ENCODE results near the gene GTF2F2. TPM values are rescaled to one million over a fixed set of nuclear protein-coding genes. Genes with fewer than 3 reads are reported as not detected.

GTF2F2 gene
- total RNA-seq, 1 experiment from 2014 or later, result 33.8 TPM

- Mint-ChIP-seq H3K4me1 (peaks cover 48% of the 10 kb centered on the region), H3K9me3 (no peaks in the 10 kb centered on the region), H3K27me3 (ENCODE audit: low read depth) (peaks cover 2% of the 10 kb centered on the region; the same call in 1 of the 2 replicates), H3K4me3 (no peak overlapping the region), H3K36me3 (no peaks in the 10 kb centered on the region), H3K27ac (no peak overlapping the region)
- TF ChIP-seq ZNF232 (CRISPR knock-in tag; IDR thresholded peaks at IDR 0.05) (no peak), HMGA2 (CRISPR knock-in tag; IDR thresholded peaks at IDR 0.05) (no peak), MXD4 (CRISPR knock-in tag; IDR thresholded peaks at IDR 0.05; ENCODE audit: borderline replicate concordance) (no peak), ZNF138 (CRISPR knock-in tag; conservative IDR thresholded peaks at IDR 0.05) (no peak), STAT6 (CRISPR knock-in tag; conservative IDR thresholded peaks at IDR 0.05; ENCODE audit: low read depth) (no peak), MYBL2 (CRISPR knock-in tag; IDR thresholded peaks at IDR 0.05) (no peak), HMGXB4 (CRISPR knock-in tag; IDR thresholded peaks at IDR 0.05) (no peak), ZNF396 (CRISPR knock-in tag; IDR thresholded peaks at IDR 0.05; ENCODE audit: borderline replicate concordance) (no peak)
- CTCF ChIA-PET, result no interaction called here
- ATAC-seq (no peak), DNase-seq (ENCODE audit: low spot score) (no peak)
- POLR2A ChIA-PET, result no interaction called here
Observed at GRCh38 chr13:45105895-45106294, 14.4 kb upstream of the GTF2F2 start.

- Mint-ChIP-seq H3K4me1 (peaks cover 33% of the 10 kb centered on the region), H3K4me3 (no peak overlapping the region), H3K36me3 (no peaks in the 10 kb centered on the region), H3K9me3 (no peaks in the 10 kb centered on the region), H3K27me3 (ENCODE audit: low read depth) (peaks cover 6% of the 10 kb centered on the region; the same call in 1 of the 2 replicates), H3K27ac (peak overlapping the region; percentile 2; the same call in 1 of the 2 replicates)
- DNase-seq (ENCODE audit: low spot score) (no peak), ATAC-seq (no peak)
- ChIA-PET POLR2A (no interaction called here), CTCF (interaction anchor here (0.6 kb wide), 1 partner anchor 286 kb away, joined by 5 read pairs; no protein-coding TSS in a partner anchor)
- TF ChIP-seq TCF7 (CRISPR knock-in tag; IDR thresholded peaks at IDR 0.05; ENCODE audit: low read depth) (no peak), ZNF281 (CRISPR knock-in tag; IDR thresholded peaks at IDR 0.05) (no peak), ZNF671 (CRISPR knock-in tag; IDR thresholded peaks at IDR 0.05) (no peak), GABPB1 (CRISPR knock-in tag; IDR thresholded peaks at IDR 0.05) (no peak), CREM (CRISPR knock-in tag; IDR thresholded peaks at IDR 0.05) (no peak), ATF1 (CRISPR knock-in tag; IDR thresholded peaks at IDR 0.05) (no peak), NR3C1 (CRISPR knock-in tag; conservative IDR thresholded peaks at IDR 0.05; ENCODE audit: low read depth) (no peak), ZNF423 (CRISPR knock-in tag; IDR thresholded peaks at IDR 0.05) (no peak), NFATC4 (CRISPR knock-in tag; IDR thresholded peaks at IDR 0.05) (no peak), ZNF138 (CRISPR knock-in tag; conservative IDR thresholded peaks at IDR 0.05) (no peak), HMGXB4 (CRISPR knock-in tag; IDR thresholded peaks at IDR 0.05) (no peak), ZNF121 (CRISPR knock-in tag; IDR thresholded peaks at IDR 0.05) (no peak)
- TF ChIP-seq, protein P1, sequence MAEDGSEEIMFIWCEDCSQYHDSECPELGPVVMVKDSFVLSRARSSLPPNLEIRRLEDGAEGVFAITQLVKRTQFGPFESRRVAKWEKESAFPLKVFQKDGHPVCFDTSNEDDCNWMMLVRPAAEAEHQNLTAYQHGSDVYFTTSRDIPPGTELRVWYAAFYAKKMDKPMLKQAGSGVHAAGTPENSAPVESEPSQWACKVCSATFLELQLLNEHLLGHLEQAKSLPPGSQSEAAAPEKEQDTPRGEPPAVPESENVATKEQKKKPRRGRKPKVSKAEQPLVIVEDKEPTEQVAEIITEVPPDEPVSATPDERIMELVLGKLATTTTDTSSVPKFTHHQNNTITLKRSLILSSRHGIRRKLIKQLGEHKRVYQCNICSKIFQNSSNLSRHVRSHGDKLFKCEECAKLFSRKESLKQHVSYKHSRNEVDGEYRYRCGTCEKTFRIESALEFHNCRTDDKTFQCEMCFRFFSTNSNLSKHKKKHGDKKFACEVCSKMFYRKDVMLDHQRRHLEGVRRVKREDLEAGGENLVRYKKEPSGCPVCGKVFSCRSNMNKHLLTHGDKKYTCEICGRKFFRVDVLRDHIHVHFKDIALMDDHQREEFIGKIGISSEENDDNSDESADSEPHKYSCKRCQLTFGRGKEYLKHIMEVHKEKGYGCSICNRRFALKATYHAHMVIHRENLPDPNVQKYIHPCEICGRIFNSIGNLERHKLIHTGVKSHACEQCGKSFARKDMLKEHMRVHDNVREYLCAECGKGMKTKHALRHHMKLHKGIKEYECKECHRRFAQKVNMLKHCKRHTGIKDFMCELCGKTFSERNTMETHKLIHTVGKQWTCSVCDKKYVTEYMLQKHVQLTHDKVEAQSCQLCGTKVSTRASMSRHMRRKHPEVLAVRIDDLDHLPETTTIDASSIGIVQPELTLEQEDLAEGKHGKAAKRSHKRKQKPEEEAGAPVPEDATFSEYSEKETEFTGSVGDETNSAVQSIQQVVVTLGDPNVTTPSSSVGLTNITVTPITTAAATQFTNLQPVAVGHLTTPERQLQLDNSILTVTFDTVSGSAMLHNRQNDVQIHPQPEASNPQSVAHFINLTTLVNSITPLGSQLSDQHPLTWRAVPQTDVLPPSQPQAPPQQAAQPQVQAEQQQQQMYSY (CRISPR knock-in tag; IDR thresholded peaks at IDR 0.05), result no peak
- TF ChIP-seq, protein P2, sequence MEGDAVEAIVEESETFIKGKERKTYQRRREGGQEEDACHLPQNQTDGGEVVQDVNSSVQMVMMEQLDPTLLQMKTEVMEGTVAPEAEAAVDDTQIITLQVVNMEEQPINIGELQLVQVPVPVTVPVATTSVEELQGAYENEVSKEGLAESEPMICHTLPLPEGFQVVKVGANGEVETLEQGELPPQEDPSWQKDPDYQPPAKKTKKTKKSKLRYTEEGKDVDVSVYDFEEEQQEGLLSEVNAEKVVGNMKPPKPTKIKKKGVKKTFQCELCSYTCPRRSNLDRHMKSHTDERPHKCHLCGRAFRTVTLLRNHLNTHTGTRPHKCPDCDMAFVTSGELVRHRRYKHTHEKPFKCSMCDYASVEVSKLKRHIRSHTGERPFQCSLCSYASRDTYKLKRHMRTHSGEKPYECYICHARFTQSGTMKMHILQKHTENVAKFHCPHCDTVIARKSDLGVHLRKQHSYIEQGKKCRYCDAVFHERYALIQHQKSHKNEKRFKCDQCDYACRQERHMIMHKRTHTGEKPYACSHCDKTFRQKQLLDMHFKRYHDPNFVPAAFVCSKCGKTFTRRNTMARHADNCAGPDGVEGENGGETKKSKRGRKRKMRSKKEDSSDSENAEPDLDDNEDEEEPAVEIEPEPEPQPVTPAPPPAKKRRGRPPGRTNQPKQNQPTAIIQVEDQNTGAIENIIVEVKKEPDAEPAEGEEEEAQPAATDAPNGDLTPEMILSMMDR (IDR thresholded peaks at IDR 0.05), result no peak
Observed at GRCh38 chr13:45107539-45107938, 12.8 kb upstream of the GTF2F2 start.

Measured in WTC11 (cell line).